Keratinocyte (primary cell): Measurements from ENCODE around the gene TMEM50A. TPM values are rescaled to one million over a fixed set of nuclear protein-coding genes. Genes with fewer than 3 reads are reported as not detected.
"Not testable (repeated sequence)": the region's sequence is repeated elsewhere in the genome, so short reads cannot be mapped to it uniquely, and the experiment has no call there.

Experiments used
- DNase-seq: peaks from one replicate; pipeline ENCODE4 v3.0.0-alpha.2; 2011; ENCODE audit warnings: low read depth, missing footprints, low spot score
- FAIRE-seq: peaks from 2 replicates; lab custom pipeline; 2011; peaks lifted over from hg19 to GRCh38; lab: Jason Lieb, UNC
- H2AFZ ChIP-seq: 2 replicates; pipeline ENCODE4 v1.6.0; 2012; ENCODE audit warnings: low read length, control low read depth, inconsistent platforms; ENCODE audit not compliant: control insufficient read depth
- H3K27ac ChIP-seq: 2 replicates; pipeline ENCODE4 v1.5.1; 2011; ENCODE audit warnings: low read length; ENCODE audit not compliant: control insufficient read depth, insufficient read depth
- H3K27me3 ChIP-seq: 3 replicates; pipeline ENCODE4 v1.6.0; 2011; ENCODE audit warnings: low read length; ENCODE audit not compliant: control insufficient read depth, insufficient read depth; ENCODE audit errors: extremely low read depth
- H3K36me3 ChIP-seq, 2 experiments: 2 replicates in 1 of 2; 3 replicates in 1 of 2; pipeline ENCODE4 v1.5.1; 2011; ENCODE audit warnings: low read length in 2 of 2, mild to moderate bottlenecking in 1 of 2; ENCODE audit not compliant: control insufficient read depth in 2 of 2, insufficient read depth in 2 of 2; ENCODE audit errors: extremely low read depth in 1 of 2
- H3K4me1 ChIP-seq: 3 replicates; pipeline ENCODE4 v1.5.1; 2011; ENCODE audit warnings: low read length; ENCODE audit not compliant: control insufficient read depth, insufficient read depth; ENCODE audit errors: extremely low read depth
- H3K4me2 ChIP-seq: 3 replicates; pipeline ENCODE4 v1.6.0; 2011; ENCODE audit warnings: low read depth, low read length; ENCODE audit not compliant: control insufficient read depth, insufficient read depth; ENCODE audit errors: extremely low read depth
- H3K4me3 ChIP-seq, 3 experiments: fragments of 200-600 bp in 1 of 3; sonication (generic) in 1 of 3; 2 replicates in 2 of 3; 3 replicates in 1 of 3; pipeline ENCODE4 v1.5.1; 2011 to 2016; ENCODE audit warnings: low read length in 3 of 3, mild to moderate bottlenecking in 3 of 3, control low read depth in 2 of 3, inconsistent platforms in 1 of 3, low read depth in 1 of 3, mixed read lengths in 1 of 3, mixed run types in 1 of 3, moderate library complexity in 1 of 3; ENCODE audit not compliant: control insufficient read depth in 2 of 3, insufficient read depth in 2 of 3; ENCODE audit errors: extremely low read depth in 1 of 3
- H3K79me2 ChIP-seq: 2 replicates; pipeline ENCODE4 v1.6.0; 2012; ENCODE audit warnings: low read length; ENCODE audit not compliant: control insufficient read depth, insufficient read depth
- H3K9ac ChIP-seq: 3 replicates; pipeline ENCODE4 v1.6.0; 2011; ENCODE audit warnings: low read length; ENCODE audit not compliant: control insufficient read depth, insufficient read depth; ENCODE audit errors: extremely low read depth
- H3K9me1 ChIP-seq: 3 replicates; pipeline ENCODE4 v1.6.0; 2011; ENCODE audit warnings: low read length; ENCODE audit not compliant: control insufficient read depth, insufficient read depth; ENCODE audit errors: extremely low read depth
- H3K9me3 ChIP-seq: 2 replicates; pipeline ENCODE4 v1.5.1; 2012; ENCODE audit warnings: low read depth, low read length; ENCODE audit not compliant: control insufficient read depth
- H4K20me1 ChIP-seq: 3 replicates; pipeline ENCODE4 v1.6.0; 2011; ENCODE audit warnings: low read length; ENCODE audit not compliant: control insufficient read depth, insufficient read depth; ENCODE audit errors: extremely low read depth
- dilution Hi-C: fragments of 300-500 bp; cut with MboI; formaldehyde crosslinking; loops from one replicate; pipeline ENCODE4 v1.7.0; 2020; ENCODE audit warnings: low sequenced_read_pairs; ENCODE audit not compliant: extremely low pct_ligation_motif_present
- polyA plus RNA-seq, 5 experiments: library from polyadenylated mRNA; depleted of rRNA in 3 of 5; stranded (reverse) in 3 of 5; stranded (forward) in 1 of 5; unstranded in 1 of 5; fragments of >200 nt; gene quantifications; 1 replicate in 1 of 5; 2 replicates in 3 of 5; 3 replicates in 1 of 5; pipeline versions ENCODE4 v1.2.1 to v1.2.3, GENCODE V29; 2011 to 2012; ENCODE audit warnings: missing spikeins in 2 of 5, low read depth in 1 of 5, low replicate concordance in 1 of 5

Gene TMEM50A
- polyA plus RNA-seq, 1 donor (not counting 4 experiments of a cell fraction or from before 2014, with no cell fraction given): 166 TPM

GRCh38 chr1:25322127-25322526, 16.0 kb upstream of the TMEM50A start:
- FAIRE-seq, H3K4me3 ChIP-seq, H3K9me1 ChIP-seq, H3K36me3 ChIP-seq, H4K20me1 ChIP-seq, H3K4me1 ChIP-seq, H3K27me3 ChIP-seq, H3K79me2 ChIP-seq, dilution Hi-C loops, H3K27ac ChIP-seq, H2AFZ ChIP-seq, H3K9ac ChIP-seq, H3K9me3 ChIP-seq, DNase-seq, H3K4me2 ChIP-seq: not testable (repeated sequence)

GRCh38 chr1:25324407-25324806, 13.7 kb upstream of the TMEM50A start:
- H3K79me2 ChIP-seq, H3K27ac ChIP-seq, H3K4me3 ChIP-seq, H4K20me1 ChIP-seq, H3K4me1 ChIP-seq, H3K9me3 ChIP-seq, DNase-seq, FAIRE-seq, dilution Hi-C loops, H3K36me3 ChIP-seq, H3K27me3 ChIP-seq, H3K4me2 ChIP-seq, H2AFZ ChIP-seq, H3K9me1 ChIP-seq, H3K9ac ChIP-seq: not testable (repeated sequence)

- FAIRE-seq, H3K79me2 ChIP-seq, H3K4me1 ChIP-seq, H2AFZ ChIP-seq, H3K4me2 ChIP-seq, H3K9me1 ChIP-seq, H3K4me3 ChIP-seq, H3K9me3 ChIP-seq, DNase-seq, dilution Hi-C loops, H3K36me3 ChIP-seq, H4K20me1 ChIP-seq, H3K9ac ChIP-seq, H3K27ac ChIP-seq, H3K27me3 ChIP-seq: not testable (repeated sequence)
These were observed 10.0 kb upstream of the TMEM50A start for GRCh38 chr1:25327864-25328790.

GRCh38 chr1:25328791-25329185, 9.3 kb upstream of the TMEM50A start:
- H3K9ac ChIP-seq, H4K20me1 ChIP-seq, H3K27ac ChIP-seq, H3K4me1 ChIP-seq, H3K79me2 ChIP-seq, H2AFZ ChIP-seq, H3K4me3 ChIP-seq, H3K27me3 ChIP-seq, DNase-seq, H3K9me3 ChIP-seq, dilution Hi-C loops, H3K36me3 ChIP-seq, H3K4me2 ChIP-seq, H3K9me1 ChIP-seq, FAIRE-seq: not testable (repeated sequence)

GRCh38 chr1:25329336-25329735, 8.8 kb upstream of the TMEM50A start:
- H3K27ac ChIP-seq, H3K4me1 ChIP-seq, FAIRE-seq, H3K36me3 ChIP-seq, DNase-seq, H3K9me1 ChIP-seq, H3K9ac ChIP-seq, H3K4me2 ChIP-seq, H3K4me3 ChIP-seq, H2AFZ ChIP-seq, H4K20me1 ChIP-seq, dilution Hi-C loops, H3K27me3 ChIP-seq, H3K79me2 ChIP-seq, H3K9me3 ChIP-seq: not testable (repeated sequence)
